ENCODE results near the gene COG2.

The COG2 gene

GRCh38 chr1:230611128-230611877 lies 31.0 kb upstream of the COG2 start:
- Histone ChIP-seq H3K56ac (ENCODE audit: low read length) (no peak overlapping the region), H3K79me1 (ENCODE audit: low read length) (no peaks in the 10 kb centered on the region), H2BK15ac (replicated peaks; ENCODE audit: low read depth) (no peak overlapping the region), H3K4me3 (ENCODE audit: low read length) (no peak overlapping the region), H3K27ac (ENCODE audit: low read depth, low read length) (no peak overlapping the region), H3K4me2 (ENCODE audit: low read length) (no peak overlapping the region), H3K4ac (ENCODE audit: low read depth, low read length) (no peak overlapping the region), H3K36me3 (ENCODE audit: control insufficient read depth, insufficient read depth, low read length) (no peaks in the 10 kb centered on the region), H3K79me2 (ENCODE audit: control insufficient read depth, insufficient read depth, low read length) (no peaks in the 10 kb centered on the region), H2AK5ac (ENCODE audit: low read length) (no peak overlapping the region), H3K9ac (ENCODE audit: low read length) (no peak overlapping the region), H3K27me3 (ENCODE audit: insufficient read depth, low read length, poor library complexity) (no peaks in the 10 kb centered on the region), H2BK120ac (ENCODE audit: low read depth, low read length) (no peak overlapping the region), H2BK5ac (ENCODE audit: low read length) (no peak overlapping the region), H4K8ac (ENCODE audit: low read depth, low read length) (no peak overlapping the region), H4K5ac (ENCODE audit: low read length) (no peak overlapping the region), H3K18ac (ENCODE audit: low read length) (no peak overlapping the region), H3K23ac (ENCODE audit: low read length) (no peak overlapping the region), H3K4me1 (ENCODE audit: control insufficient read depth, low read depth, low read length) (no peaks in the 10 kb centered on the region)
- no peak for DNase-seq
- no CpG with 5 or more reads among the region's 7 CpGs for WGBS (ENCODE audit: extremely low coverage, insufficient coverage, low lambda C conversion rate)

GRCh38 chr1:230611878-230612235 lies 30.4 kb upstream of the COG2 start:
- no peak overlapping the region for H3K4ac ChIP-seq (ENCODE audit: low read depth, low read length)
- no peak overlapping the region for H3K27ac ChIP-seq (ENCODE audit: low read depth, low read length)
- H3K23ac ChIP-seq (ENCODE audit: low read length), result no peak overlapping the region
- H3K56ac ChIP-seq (ENCODE audit: low read length), result no peak overlapping the region
- H3K4me3 ChIP-seq (ENCODE audit: low read length), result no peak overlapping the region
- no CpG with 5 or more reads among the region's 1 CpG for WGBS (ENCODE audit: extremely low coverage, insufficient coverage, low lambda C conversion rate)
- H3K79me1 ChIP-seq (ENCODE audit: low read length), result no peaks in the 10 kb centered on the region
- H4K5ac ChIP-seq (ENCODE audit: low read length), result no peak overlapping the region
- no peak overlapping the region for H3K9ac ChIP-seq (ENCODE audit: low read length)
- no peaks in the 10 kb centered on the region for H3K27me3 ChIP-seq (ENCODE audit: insufficient read depth, low read length, poor library complexity)
- H3K4me1 ChIP-seq (ENCODE audit: control insufficient read depth, low read depth, low read length), result no peaks in the 10 kb centered on the region
- H3K18ac ChIP-seq (ENCODE audit: low read length), result no peak overlapping the region
- no peaks in the 10 kb centered on the region for H3K36me3 ChIP-seq (ENCODE audit: control insufficient read depth, insufficient read depth, low read length)
- H2AK5ac ChIP-seq (ENCODE audit: low read length), result no peak overlapping the region
- no peak overlapping the region for H4K8ac ChIP-seq (ENCODE audit: low read depth, low read length)
- no peak overlapping the region for H2BK120ac ChIP-seq (ENCODE audit: low read depth, low read length)
- no peak for DNase-seq
- H2BK5ac ChIP-seq (ENCODE audit: low read length), result no peak overlapping the region
- no peak overlapping the region for H2BK15ac ChIP-seq (replicated peaks; ENCODE audit: low read depth)
- no peaks in the 10 kb centered on the region for H3K79me2 ChIP-seq (ENCODE audit: control insufficient read depth, insufficient read depth, low read length)
- H3K4me2 ChIP-seq (ENCODE audit: low read length), result no peak overlapping the region

- Histone ChIP-seq H3K36me3 (ENCODE audit: control insufficient read depth, insufficient read depth, low read length) (no peaks in the 10 kb centered on the region), H3K18ac (ENCODE audit: low read length) (no peak overlapping the region), H3K56ac (ENCODE audit: low read length) (no peak overlapping the region), H3K79me1 (ENCODE audit: low read length) (no peaks in the 10 kb centered on the region), H3K9ac (ENCODE audit: low read length) (no peak overlapping the region), H4K5ac (ENCODE audit: low read length) (no peak overlapping the region), H3K27ac (ENCODE audit: low read depth, low read length) (no peak overlapping the region), H3K4ac (ENCODE audit: low read depth, low read length) (no peak overlapping the region), H3K4me1 (ENCODE audit: control insufficient read depth, low read depth, low read length) (no peaks in the 10 kb centered on the region), H2BK15ac (replicated peaks; ENCODE audit: low read depth) (no peak overlapping the region), H3K27me3 (ENCODE audit: insufficient read depth, low read length, poor library complexity) (no peaks in the 10 kb centered on the region), H2BK5ac (ENCODE audit: low read length) (no peak overlapping the region), H3K4me3 (ENCODE audit: low read length) (no peak overlapping the region), H4K8ac (ENCODE audit: low read depth, low read length) (no peak overlapping the region), H2BK120ac (ENCODE audit: low read depth, low read length) (no peak overlapping the region), H3K79me2 (ENCODE audit: control insufficient read depth, insufficient read depth, low read length) (no peaks in the 10 kb centered on the region), H3K4me2 (ENCODE audit: low read length) (no peak overlapping the region), H2AK5ac (ENCODE audit: low read length) (no peak overlapping the region), H3K23ac (ENCODE audit: low read length) (no peak overlapping the region)
- no CpG with 5 or more reads among the region's 1 CpG for WGBS (ENCODE audit: extremely low coverage, insufficient coverage, low lambda C conversion rate)
- no peak for DNase-seq
These were observed 29.6 kb upstream of the COG2 start for GRCh38 chr1:230612651-230613050.

- Histone ChIP-seq H3K4ac (ENCODE audit: low read depth, low read length) (no peak overlapping the region), H4K8ac (ENCODE audit: low read depth, low read length) (no peak overlapping the region), H3K23ac (ENCODE audit: low read length) (no peak overlapping the region), H3K27me3 (ENCODE audit: insufficient read depth, low read length, poor library complexity) (no peaks in the 10 kb centered on the region), H3K4me2 (ENCODE audit: low read length) (no peak overlapping the region), H3K79me2 (ENCODE audit: control insufficient read depth, insufficient read depth, low read length) (no peaks in the 10 kb centered on the region), H3K4me3 (ENCODE audit: low read length) (no peak overlapping the region), H2BK120ac (ENCODE audit: low read depth, low read length) (no peak overlapping the region), H3K4me1 (ENCODE audit: control insufficient read depth, low read depth, low read length) (no peaks in the 10 kb centered on the region), H2AK5ac (ENCODE audit: low read length) (no peak overlapping the region), H3K36me3 (ENCODE audit: control insufficient read depth, insufficient read depth, low read length) (no peaks in the 10 kb centered on the region), H3K56ac (ENCODE audit: low read length) (no peak overlapping the region), H2BK5ac (ENCODE audit: low read length) (no peak overlapping the region), H3K79me1 (ENCODE audit: low read length) (no peaks in the 10 kb centered on the region), H3K9ac (ENCODE audit: low read length) (no peak overlapping the region), H3K27ac (ENCODE audit: low read depth, low read length) (no peak overlapping the region), H4K5ac (ENCODE audit: low read length) (no peak overlapping the region), H3K18ac (ENCODE audit: low read length) (no peak overlapping the region), H2BK15ac (replicated peaks; ENCODE audit: low read depth) (no peak overlapping the region)
- DNase-seq, result no peak
- WGBS (ENCODE audit: extremely low coverage, insufficient coverage, low lambda C conversion rate), result no CpG with 5 or more reads among the region's 3 CpGs
These were observed 28.2 kb upstream of the COG2 start for GRCh38 chr1:230614121-230614520.

- no peaks in the 10 kb centered on the region for H3K79me1 ChIP-seq (ENCODE audit: low read length)
- H3K27me3 ChIP-seq (ENCODE audit: insufficient read depth, low read length, poor library complexity), result no peaks in the 10 kb centered on the region
- H2BK15ac ChIP-seq (replicated peaks; ENCODE audit: low read depth), result no peak overlapping the region
- H2AK5ac ChIP-seq (ENCODE audit: low read length), result no peak overlapping the region
- no peak overlapping the region for H3K56ac ChIP-seq (ENCODE audit: low read length)
- WGBS (ENCODE audit: extremely low coverage, insufficient coverage, low lambda C conversion rate), result no CpG with 5 or more reads among the region's 2 CpGs
- H3K36me3 ChIP-seq (ENCODE audit: control insufficient read depth, insufficient read depth, low read length), result no peaks in the 10 kb centered on the region
- no peak overlapping the region for H4K8ac ChIP-seq (ENCODE audit: low read depth, low read length)
- H3K79me2 ChIP-seq (ENCODE audit: control insufficient read depth, insufficient read depth, low read length), result no peaks in the 10 kb centered on the region
- H3K23ac ChIP-seq (ENCODE audit: low read length), result no peak overlapping the region
- H3K27ac ChIP-seq (ENCODE audit: low read depth, low read length), result no peak overlapping the region
- H3K18ac ChIP-seq (ENCODE audit: low read length), result no peak overlapping the region
- H3K4me1 ChIP-seq (ENCODE audit: control insufficient read depth, low read depth, low read length), result no peaks in the 10 kb centered on the region
- H4K5ac ChIP-seq (ENCODE audit: low read length), result no peak overlapping the region
- H3K9ac ChIP-seq (ENCODE audit: low read length), result no peak overlapping the region
- H2BK5ac ChIP-seq (ENCODE audit: low read length), result no peak overlapping the region
- H3K4me2 ChIP-seq (ENCODE audit: low read length), result no peak overlapping the region
- no peak overlapping the region for H3K4ac ChIP-seq (ENCODE audit: low read depth, low read length)
- DNase-seq, result no peak
- no peak overlapping the region for H3K4me3 ChIP-seq (ENCODE audit: low read length)
- no peak overlapping the region for H2BK120ac ChIP-seq (ENCODE audit: low read depth, low read length)
These were observed 23.7 kb upstream of the COG2 start for GRCh38 chr1:230618537-230618936.
